ENCODE measurements around the gene PCDHB8.
"Not testable (repeated sequence)": the region's sequence is repeated elsewhere in the genome, so short reads cannot be mapped to it uniquely, and the experiment has no call there.

- TF ChIP-seq POLR2AphosphoS5, CTCF (IDR thresholded peaks at IDR 0.05): not testable (repeated sequence)
These were observed 16.7 kb downstream of the PCDHB8 start for GRCh38 chr5:141194332-141194731.

Data from stomach (tissue), 4 donors.